ENCODE data around the gene GRXCR2.

DNA sequence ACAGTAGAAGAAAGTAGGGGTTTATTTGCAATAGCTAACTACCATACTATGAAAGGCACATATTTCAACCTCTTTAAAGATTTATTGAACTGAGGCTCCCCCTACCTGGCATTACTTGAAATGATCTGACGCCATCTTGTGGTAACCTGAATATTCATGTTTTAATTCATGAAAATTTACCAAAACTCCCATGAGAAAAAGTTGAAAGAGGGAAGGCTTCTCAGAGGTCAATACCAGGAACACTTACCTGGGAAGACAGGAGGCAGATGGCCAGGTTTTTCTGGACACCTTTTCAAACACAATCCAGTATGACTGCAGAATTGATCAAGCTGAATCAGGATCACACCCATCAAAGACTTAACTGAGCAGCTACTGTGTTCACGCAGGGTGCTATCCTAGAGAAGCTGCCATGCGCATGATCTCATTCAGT lies 47.0 kb downstream of the GRXCR2 start:
- TF ChIP-seq GATA3 (IDR thresholded peaks at IDR 0.05; ENCODE audit: low read depth, low read length): no peak
- no peak for TF ChIP-seq GATA2 (IDR thresholded peaks at IDR 0.05; ENCODE audit: low read depth, low read length)
